ENCODE data around the gene HAND1.

Gene HAND1

GRCh38 chr5:154513669-154514084, 35.6 kb upstream of the HAND1 start:
- Mint-ChIP-seq H3K36me3 (no peaks in the 10 kb centered on the region), H3K27ac (no peak overlapping the region), H3K27me3 (peaks cover 5% of the 10 kb centered on the region), H3K4me1 (no peaks in the 10 kb centered on the region), H3K4me3 (no peak overlapping the region), H3K9me3 (no peaks in the 10 kb centered on the region)

- no peaks in the 10 kb centered on the region for H3K9me3 Mint-ChIP-seq
- H3K36me3 Mint-ChIP-seq, result no peaks in the 10 kb centered on the region
- no peak overlapping the region for H3K4me3 Mint-ChIP-seq
- H3K27me3 Mint-ChIP-seq, result peaks cover 5% of the 10 kb centered on the region
- H3K4me1 Mint-ChIP-seq, result no peaks in the 10 kb centered on the region
- H3K27ac Mint-ChIP-seq, result no peak overlapping the region
Measured at GRCh38 chr5:154511984-154512383, 34.0 kb upstream of the HAND1 start.

- Mint-ChIP-seq H3K27me3 (peaks cover 5% of the 10 kb centered on the region), H3K4me1 (no peaks in the 10 kb centered on the region), H3K36me3 (no peaks in the 10 kb centered on the region), H3K4me3 (no peak overlapping the region), H3K27ac (no peak overlapping the region), H3K9me3 (no peaks in the 10 kb centered on the region)
Measured at GRCh38 chr5:154509784-154510555, 31.9 kb upstream of the HAND1 start.

GRCh38 chr5:154508114-154508513, 30.1 kb upstream of the HAND1 start:
- H3K27me3 Mint-ChIP-seq, result peaks cover 5% of the 10 kb centered on the region
- H3K9me3 Mint-ChIP-seq, result no peaks in the 10 kb centered on the region
- no peaks in the 10 kb centered on the region for H3K36me3 Mint-ChIP-seq
- no peak overlapping the region for H3K4me3 Mint-ChIP-seq
- no peaks in the 10 kb centered on the region for H3K4me1 Mint-ChIP-seq
- no peak overlapping the region for H3K27ac Mint-ChIP-seq

- Mint-ChIP-seq H3K4me1 (no peaks in the 10 kb centered on the region), H3K9me3 (no peaks in the 10 kb centered on the region), H3K4me3 (no peak overlapping the region), H3K27ac (no peak overlapping the region), H3K27me3 (peaks cover 5% of the 10 kb centered on the region), H3K36me3 (no peaks in the 10 kb centered on the region)
Measured at GRCh38 chr5:154506716-154507080, 28.7 kb upstream of the HAND1 start.

GRCh38 chr5:154506049-154506715, 28.2 kb upstream of the HAND1 start:
- H3K9me3 Mint-ChIP-seq, result no peaks in the 10 kb centered on the region
- H3K4me1 Mint-ChIP-seq, result no peaks in the 10 kb centered on the region
- H3K27ac Mint-ChIP-seq, result no peak overlapping the region
- H3K27me3 Mint-ChIP-seq, result peaks cover 7% of the 10 kb centered on the region
- H3K36me3 Mint-ChIP-seq, result no peaks in the 10 kb centered on the region
- H3K4me3 Mint-ChIP-seq, result no peak overlapping the region

- H3K4me3 Mint-ChIP-seq, result no peak overlapping the region
- no peak overlapping the region for H3K27ac Mint-ChIP-seq
- H3K9me3 Mint-ChIP-seq, result no peaks in the 10 kb centered on the region
- no peaks in the 10 kb centered on the region for H3K36me3 Mint-ChIP-seq
- no peaks in the 10 kb centered on the region for H3K4me1 Mint-ChIP-seq
- peaks cover 7% of the 10 kb centered on the region for H3K27me3 Mint-ChIP-seq
Measured at GRCh38 chr5:154505567-154505966, 27.5 kb upstream of the HAND1 start.

- no peak overlapping the region for H3K4me3 Mint-ChIP-seq
- no peak overlapping the region for H3K27ac Mint-ChIP-seq
- no peaks in the 10 kb centered on the region for H3K9me3 Mint-ChIP-seq
- H3K4me1 Mint-ChIP-seq, result no peaks in the 10 kb centered on the region
- no peaks in the 10 kb centered on the region for H3K36me3 Mint-ChIP-seq
- H3K27me3 Mint-ChIP-seq, result peaks cover 7% of the 10 kb centered on the region
Measured at GRCh38 chr5:154503698-154504039, 25.6 kb upstream of the HAND1 start.

- H3K4me3 Mint-ChIP-seq, result no peak overlapping the region
- no peaks in the 10 kb centered on the region for H3K4me1 Mint-ChIP-seq
- no peaks in the 10 kb centered on the region for H3K9me3 Mint-ChIP-seq
- no peak overlapping the region for H3K27ac Mint-ChIP-seq
- peaks cover 7% of the 10 kb centered on the region for H3K27me3 Mint-ChIP-seq
- no peaks in the 10 kb centered on the region for H3K36me3 Mint-ChIP-seq
Measured at GRCh38 chr5:154502180-154502579, 24.2 kb upstream of the HAND1 start.

- Mint-ChIP-seq H3K27me3 (peaks cover 8% of the 10 kb centered on the region), H3K9me3 (no peaks in the 10 kb centered on the region), H3K27ac (no peak overlapping the region), H3K4me1 (no peaks in the 10 kb centered on the region), H3K4me3 (no peak overlapping the region), H3K36me3 (no peaks in the 10 kb centered on the region)
Measured at GRCh38 chr5:154501566-154501965, 23.5 kb upstream of the HAND1 start.

GRCh38 chr5:154498994-154499393, 21.0 kb upstream of the HAND1 start:
- no peaks in the 10 kb centered on the region for H3K36me3 Mint-ChIP-seq
- H3K27me3 Mint-ChIP-seq, result peaks cover 19% of the 10 kb centered on the region
- H3K9me3 Mint-ChIP-seq, result no peaks in the 10 kb centered on the region
- H3K27ac Mint-ChIP-seq, result no peak overlapping the region
- H3K4me1 Mint-ChIP-seq, result no peaks in the 10 kb centered on the region
- no peak overlapping the region for H3K4me3 Mint-ChIP-seq

GRCh38 chr5:154498591-154498990, 20.6 kb upstream of the HAND1 start:
- Mint-ChIP-seq H3K4me1 (no peaks in the 10 kb centered on the region), H3K27me3 (peaks cover 23% of the 10 kb centered on the region), H3K27ac (no peak overlapping the region), H3K9me3 (no peaks in the 10 kb centered on the region), H3K4me3 (no peak overlapping the region), H3K36me3 (no peaks in the 10 kb centered on the region)

GRCh38 chr5:154494036-154494435, 16.0 kb upstream of the HAND1 start:
- Mint-ChIP-seq H3K27ac (no peak overlapping the region), H3K27me3 (peaks cover 36% of the 10 kb centered on the region), H3K4me3 (no peak overlapping the region), H3K4me1 (no peaks in the 10 kb centered on the region), H3K36me3 (no peaks in the 10 kb centered on the region), H3K9me3 (no peaks in the 10 kb centered on the region)

GRCh38 chr5:154493274-154493673, 15.2 kb upstream of the HAND1 start:
- Mint-ChIP-seq H3K4me1 (no peaks in the 10 kb centered on the region), H3K27me3 (peaks cover 39% of the 10 kb centered on the region), H3K9me3 (no peaks in the 10 kb centered on the region), H3K4me3 (no peak overlapping the region), H3K36me3 (no peaks in the 10 kb centered on the region), H3K27ac (no peak overlapping the region)

GRCh38 chr5:154491941-154492340, 13.9 kb upstream of the HAND1 start:
- H3K27me3 Mint-ChIP-seq, result peaks cover 47% of the 10 kb centered on the region
- peaks cover 8% of the 10 kb centered on the region for H3K4me1 Mint-ChIP-seq
- no peak overlapping the region for H3K27ac Mint-ChIP-seq
- no peaks in the 10 kb centered on the region for H3K9me3 Mint-ChIP-seq
- H3K4me3 Mint-ChIP-seq, result no peak overlapping the region
- H3K36me3 Mint-ChIP-seq, result no peaks in the 10 kb centered on the region

- no peaks in the 10 kb centered on the region for H3K9me3 Mint-ChIP-seq
- H3K4me1 Mint-ChIP-seq, result peaks cover 28% of the 10 kb centered on the region
- no peak overlapping the region for H3K4me3 Mint-ChIP-seq
- peaks cover 66% of the 10 kb centered on the region for H3K27me3 Mint-ChIP-seq
- H3K27ac Mint-ChIP-seq, result no peak overlapping the region
- no peaks in the 10 kb centered on the region for H3K36me3 Mint-ChIP-seq
Measured at GRCh38 chr5:154487541-154487940, 9.5 kb upstream of the HAND1 start.
